Calu3 (cell line): Measurements from ENCODE around the gene RPS23. TPM values are rescaled to one million over a fixed set of nuclear protein-coding genes. Genes with fewer than 3 reads are reported as not detected.

Experiments used
- BruUV-seq: library from RNA; stranded (reverse); fragments of 400-500 nt; replicated peaks from 2 replicates; lab custom pipeline; 2021; lab: Mats Ljungman, UMichigan
- CTCF ChIA-PET: fragments of 300-600 bp; sonication (Branson Sonifier 250); formaldehyde crosslinking; loops from one replicate; lab custom pipeline; 2022; ENCODE audit warnings: antibody characterized with exemption; lab: Charles Lee
- DNase-seq: peaks from one replicate; pipeline ENCODE4 v3.0.0; 2022
- H3K27ac Mint-ChIP-seq: one replicate; pipeline ENCODE4 v1.8.0; 2022; ENCODE audit warnings: mixed read lengths; ENCODE audit not compliant: unreplicated experiment
- H3K27me3 Mint-ChIP-seq: one replicate; pipeline ENCODE4 v1.8.0; 2022; ENCODE audit warnings: mixed read lengths; ENCODE audit not compliant: unreplicated experiment
- H3K36me3 Mint-ChIP-seq: one replicate; pipeline ENCODE4 v1.8.0; 2022; ENCODE audit warnings: mild to moderate bottlenecking, moderate library complexity, mixed read lengths; ENCODE audit not compliant: insufficient read depth, unreplicated experiment
- H3K4me1 Mint-ChIP-seq: one replicate; pipeline ENCODE4 v1.8.0; 2022; ENCODE audit warnings: mild to moderate bottlenecking, low read depth, mixed read lengths; ENCODE audit not compliant: unreplicated experiment
- H3K4me3 Mint-ChIP-seq: one replicate; pipeline ENCODE4 v1.8.0; 2022; ENCODE audit warnings: mild to moderate bottlenecking, low read depth, moderate library complexity, mixed read lengths; ENCODE audit not compliant: unreplicated experiment
- H3K9me3 Mint-ChIP-seq: one replicate; pipeline ENCODE4 v1.8.0; 2022; ENCODE audit warnings: low read depth, mixed read lengths; ENCODE audit not compliant: unreplicated experiment
- CTCF ChIP-seq: fragments of 200-600 bp; IDR thresholded peaks from one replicate; pipeline ENCODE4 v1.8.0; 2022; ENCODE audit warnings: antibody characterized with exemption; ENCODE audit not compliant: unreplicated experiment
- intact Hi-C: fragments of 100-400 bp; cut with micrococcal nuclease; formaldehyde crosslinking; loops from one replicate; pipeline ENCODE4 v1.10.0; 2022; ENCODE audit not compliant: unreplicated experiment
- total RNA-seq: library from RNA; stranded (reverse); gene quantifications from 2 replicates; pipeline ENCODE4 v1.2.3, GENCODE V29; 2022

The RPS23 gene
- total RNA-seq, 1 experiment from 2014 or later: 1,628 TPM

- CTCF ChIA-PET: interaction anchor here (0.9 kb wide), 1 partner anchor 1626 kb away, joined by 3 read pairs; no protein-coding TSS in a partner anchor
- Mint-ChIP-seq H3K27me3 (no peaks in the 10 kb centered on the region), H3K9me3 (no peaks in the 10 kb centered on the region), H3K4me1 (no peaks in the 10 kb centered on the region), H3K4me3 (no peak overlapping the region), H3K27ac (no peak overlapping the region), H3K36me3 (no peaks in the 10 kb centered on the region)
- no peak for DNase-seq
- BruUV-seq: no TSS peak
- intact Hi-C loops: no loop called here
- TF ChIP-seq CTCF: no peak
Observed at GRCh38 chr5:82291420-82291819, 13.3 kb upstream of the RPS23 start.

DNA sequence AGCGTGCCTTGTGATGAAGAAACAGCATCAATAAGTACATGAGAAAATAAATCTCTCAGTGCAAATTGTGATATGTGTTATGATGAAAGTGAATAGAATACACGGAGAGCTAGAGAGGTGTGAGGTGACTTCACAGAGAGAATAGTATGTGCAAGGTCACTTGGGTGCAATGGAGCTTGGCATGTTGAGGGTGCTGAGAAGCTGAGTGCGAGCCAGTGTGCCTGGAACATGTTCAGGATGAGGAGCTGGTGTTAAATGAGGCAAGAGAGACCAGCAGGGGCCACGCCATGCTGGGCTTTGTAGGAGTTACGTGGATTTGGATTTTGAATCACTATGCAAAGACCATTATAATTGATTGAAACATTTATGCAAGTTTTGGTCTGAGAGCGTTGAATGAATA lies 12.8 kb upstream of the RPS23 start:
- Mint-ChIP-seq H3K27me3 (no peaks in the 10 kb centered on the region), H3K27ac (no peak overlapping the region), H3K4me1 (no peaks in the 10 kb centered on the region), H3K9me3 (no peaks in the 10 kb centered on the region), H3K4me3 (no peak overlapping the region), H3K36me3 (no peaks in the 10 kb centered on the region)
- CTCF ChIA-PET: no interaction called here
- no peak for TF ChIP-seq CTCF
- intact Hi-C loops: no loop called here
- BruUV-seq: no TSS peak
- DNase-seq: no peak

DNA sequence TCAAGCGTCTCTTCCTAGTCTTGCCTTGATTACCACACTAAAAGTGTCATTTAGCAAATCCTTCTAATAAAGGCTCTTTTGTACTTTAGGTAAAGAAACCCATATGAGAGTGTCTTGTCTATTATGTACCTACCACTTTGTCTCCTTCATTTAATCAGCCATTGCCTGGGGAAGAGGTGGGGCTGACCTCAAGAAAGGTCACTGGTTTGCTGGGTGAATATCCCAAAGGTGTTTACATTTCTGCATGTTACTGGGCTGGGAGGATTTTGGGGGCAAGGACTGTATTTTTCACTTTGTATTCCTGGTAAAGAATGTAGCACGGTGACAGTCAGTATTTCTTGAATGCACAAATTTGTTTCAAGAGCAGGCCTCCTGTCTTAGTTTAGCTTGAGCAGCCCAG lies 11.9 kb upstream of the RPS23 start:
- Mint-ChIP-seq H3K4me3 (no peak overlapping the region), H3K27ac (no peak overlapping the region), H3K36me3 (no peaks in the 10 kb centered on the region), H3K4me1 (no peaks in the 10 kb centered on the region), H3K9me3 (no peaks in the 10 kb centered on the region), H3K27me3 (no peaks in the 10 kb centered on the region)
- CTCF ChIA-PET: no interaction called here
- TF ChIP-seq CTCF: no peak
- DNase-seq: no peak
- no TSS peak for BruUV-seq
- intact Hi-C loops: no loop called here

DNA sequence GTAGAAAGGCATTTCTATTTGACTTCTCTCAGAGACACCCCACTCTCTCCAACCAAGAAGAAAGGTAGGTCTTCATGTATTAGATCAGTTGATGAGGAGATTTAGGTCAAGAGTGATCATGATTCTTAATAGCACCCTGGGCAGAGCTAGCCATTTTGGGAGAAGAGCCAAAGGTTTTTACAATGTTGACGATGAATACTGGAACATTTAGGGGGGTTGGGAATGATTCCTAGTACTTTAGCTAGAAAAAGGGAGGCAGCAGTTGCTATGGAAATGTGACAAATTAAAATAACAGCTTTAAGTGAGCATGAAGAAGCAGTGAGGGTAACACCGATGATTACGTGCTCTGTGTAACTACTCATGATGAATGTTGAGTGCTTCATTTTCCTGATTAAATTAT lies 9.5 kb upstream of the RPS23 start:
- intact Hi-C loops: no loop called here
- Mint-ChIP-seq H3K9me3 (no peaks in the 10 kb centered on the region), H3K27me3 (no peaks in the 10 kb centered on the region), H3K4me3 (no peak overlapping the region), H3K36me3 (no peaks in the 10 kb centered on the region), H3K27ac (no peak overlapping the region), H3K4me1 (no peaks in the 10 kb centered on the region)
- BruUV-seq: no TSS peak
- DNase-seq: no peak
- CTCF ChIA-PET: no interaction called here
- no peak for TF ChIP-seq CTCF
